ENCODE data around the gene CTDSP2.

The CTDSP2 gene

DNA sequence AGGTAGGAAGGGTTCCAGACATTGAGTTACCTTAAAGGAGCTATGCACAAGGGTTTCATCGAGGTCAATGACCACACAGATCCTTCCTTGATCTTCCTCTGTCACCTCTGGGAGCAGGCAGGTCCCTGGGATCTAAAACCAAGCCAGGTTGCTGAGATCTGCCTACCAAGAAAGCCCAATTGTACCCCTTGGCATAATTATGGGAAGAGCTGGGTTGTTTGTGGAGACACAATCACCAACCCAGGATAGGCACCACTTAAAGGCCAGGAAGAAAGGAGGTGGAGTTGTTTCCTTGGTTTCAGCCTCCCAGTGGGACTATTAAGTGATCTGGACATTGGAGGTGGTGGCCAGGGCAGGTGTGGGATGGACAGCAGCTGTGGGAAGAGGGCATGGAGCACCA, 19.6 kb downstream of the CTDSP2 start:
- H3K9me3 Mint-ChIP-seq: no peaks in the 10 kb centered on the region
- H3K27ac Mint-ChIP-seq: no peak overlapping the region
- no peak for DNase-seq
- peaks cover 44% of the 10 kb centered on the region for H3K36me3 Mint-ChIP-seq (ENCODE audit: low read depth)
- TF ChIP-seq, protein P1, sequence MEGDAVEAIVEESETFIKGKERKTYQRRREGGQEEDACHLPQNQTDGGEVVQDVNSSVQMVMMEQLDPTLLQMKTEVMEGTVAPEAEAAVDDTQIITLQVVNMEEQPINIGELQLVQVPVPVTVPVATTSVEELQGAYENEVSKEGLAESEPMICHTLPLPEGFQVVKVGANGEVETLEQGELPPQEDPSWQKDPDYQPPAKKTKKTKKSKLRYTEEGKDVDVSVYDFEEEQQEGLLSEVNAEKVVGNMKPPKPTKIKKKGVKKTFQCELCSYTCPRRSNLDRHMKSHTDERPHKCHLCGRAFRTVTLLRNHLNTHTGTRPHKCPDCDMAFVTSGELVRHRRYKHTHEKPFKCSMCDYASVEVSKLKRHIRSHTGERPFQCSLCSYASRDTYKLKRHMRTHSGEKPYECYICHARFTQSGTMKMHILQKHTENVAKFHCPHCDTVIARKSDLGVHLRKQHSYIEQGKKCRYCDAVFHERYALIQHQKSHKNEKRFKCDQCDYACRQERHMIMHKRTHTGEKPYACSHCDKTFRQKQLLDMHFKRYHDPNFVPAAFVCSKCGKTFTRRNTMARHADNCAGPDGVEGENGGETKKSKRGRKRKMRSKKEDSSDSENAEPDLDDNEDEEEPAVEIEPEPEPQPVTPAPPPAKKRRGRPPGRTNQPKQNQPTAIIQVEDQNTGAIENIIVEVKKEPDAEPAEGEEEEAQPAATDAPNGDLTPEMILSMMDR (IDR thresholded peaks at IDR 0.05): no peak
- H3K4me1 Mint-ChIP-seq: peaks cover 8% of the 10 kb centered on the region
- no peak overlapping the region for H3K4me3 Mint-ChIP-seq
- H3K27me3 Mint-ChIP-seq (ENCODE audit: low read depth, poor library complexity): peaks cover 3% of the 10 kb centered on the region

DNA sequence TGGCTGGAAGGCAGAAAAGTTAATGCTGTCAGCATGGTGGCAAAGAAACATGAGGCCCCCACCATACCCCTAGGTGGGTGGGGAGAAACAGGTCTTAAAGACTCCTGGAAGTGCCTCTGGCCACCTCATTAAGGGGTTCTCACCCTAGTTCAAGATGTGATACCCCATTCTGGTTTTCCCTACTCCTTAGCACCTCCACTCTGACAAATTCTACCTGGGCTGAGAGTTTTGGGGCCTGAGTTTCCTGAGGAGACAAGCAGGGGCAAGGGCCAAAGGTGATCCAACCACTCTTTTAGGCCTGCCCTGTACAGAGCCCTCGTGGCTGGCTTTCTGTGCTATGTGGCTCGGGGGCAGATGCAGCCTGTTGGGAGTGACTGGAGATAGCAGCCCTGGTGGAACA, 20.1 kb downstream of the CTDSP2 start:
- Mint-ChIP-seq H3K4me1 (peaks cover 2% of the 10 kb centered on the region), H3K4me3 (no peak overlapping the region), H3K36me3 (ENCODE audit: low read depth) (peaks cover 44% of the 10 kb centered on the region), H3K27me3 (ENCODE audit: low read depth, poor library complexity) (peaks cover 3% of the 10 kb centered on the region), H3K27ac (no peak overlapping the region), H3K9me3 (no peaks in the 10 kb centered on the region)
- DNase-seq: no peak
- TF ChIP-seq, protein P1 (IDR thresholded peaks at IDR 0.05): no peak

DNA sequence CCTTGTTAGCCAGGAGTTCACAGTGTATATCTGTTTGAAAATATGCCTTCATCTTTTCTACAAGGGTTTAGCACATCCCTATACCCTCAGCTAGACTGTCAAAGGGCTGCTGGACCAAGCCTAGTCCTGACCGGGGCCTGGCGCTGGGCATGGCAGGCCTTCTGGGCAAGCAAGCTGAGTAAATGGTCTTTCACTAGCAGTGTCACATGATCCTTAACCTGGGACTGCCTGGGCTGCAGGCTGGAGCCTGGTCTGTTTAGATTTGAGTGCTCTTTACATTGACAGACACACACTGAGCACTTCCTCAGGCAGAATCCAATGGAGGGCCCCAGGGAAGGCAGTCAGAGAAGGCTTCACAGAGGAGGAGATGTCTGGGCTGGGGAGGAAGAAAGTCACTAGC, 21.1 kb downstream of the CTDSP2 start:
- Mint-ChIP-seq H3K27me3 (ENCODE audit: low read depth, poor library complexity) (peaks cover 3% of the 10 kb centered on the region), H3K9me3 (no peaks in the 10 kb centered on the region), H3K36me3 (ENCODE audit: low read depth) (peaks cover 50% of the 10 kb centered on the region), H3K4me1 (no peaks in the 10 kb centered on the region), H3K4me3 (no peak overlapping the region), H3K27ac (peak overlapping the region; percentile 31)
- TF ChIP-seq, protein P1 (IDR thresholded peaks at IDR 0.05): no peak
- no peak for DNase-seq

DNA sequence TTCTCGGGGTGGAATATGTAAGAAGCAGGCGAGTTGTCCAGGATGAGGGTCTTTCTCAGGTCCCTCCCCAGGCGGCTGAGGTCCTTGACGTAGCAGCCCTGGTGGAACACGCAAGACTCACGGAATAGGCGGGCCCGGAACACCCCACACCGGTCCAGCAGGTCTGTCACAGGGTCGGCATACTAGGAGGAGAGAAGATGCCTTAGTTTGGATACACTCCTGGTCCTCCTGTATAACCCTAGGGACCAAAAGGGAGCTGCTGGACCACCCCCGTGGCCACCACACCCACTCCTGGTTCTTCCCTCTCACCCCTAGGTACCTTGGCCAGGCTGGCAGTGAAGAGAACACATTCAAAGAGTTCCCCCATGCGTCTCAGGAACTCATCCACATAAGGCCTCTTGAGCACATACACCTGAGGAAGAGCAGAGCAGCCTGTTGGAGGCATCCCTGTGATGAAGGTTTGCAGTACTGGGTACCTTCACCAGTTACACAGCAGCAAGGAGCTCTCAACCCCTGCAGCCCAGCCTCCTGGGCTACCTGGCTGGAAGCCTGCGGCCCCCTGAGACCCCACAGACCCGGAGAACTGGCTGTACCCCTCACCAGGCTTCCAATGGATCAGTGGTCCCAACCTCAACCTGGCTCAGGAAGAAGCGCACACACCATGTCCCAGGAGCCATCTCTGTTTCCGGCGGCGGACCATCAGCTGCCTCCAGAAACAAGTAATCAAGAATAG, 22.5 kb downstream of the CTDSP2 start:
- peak overlapping the region; percentile 35 for H3K27ac Mint-ChIP-seq
- TF ChIP-seq, protein P1 (IDR thresholded peaks at IDR 0.05): no peak

DNA sequence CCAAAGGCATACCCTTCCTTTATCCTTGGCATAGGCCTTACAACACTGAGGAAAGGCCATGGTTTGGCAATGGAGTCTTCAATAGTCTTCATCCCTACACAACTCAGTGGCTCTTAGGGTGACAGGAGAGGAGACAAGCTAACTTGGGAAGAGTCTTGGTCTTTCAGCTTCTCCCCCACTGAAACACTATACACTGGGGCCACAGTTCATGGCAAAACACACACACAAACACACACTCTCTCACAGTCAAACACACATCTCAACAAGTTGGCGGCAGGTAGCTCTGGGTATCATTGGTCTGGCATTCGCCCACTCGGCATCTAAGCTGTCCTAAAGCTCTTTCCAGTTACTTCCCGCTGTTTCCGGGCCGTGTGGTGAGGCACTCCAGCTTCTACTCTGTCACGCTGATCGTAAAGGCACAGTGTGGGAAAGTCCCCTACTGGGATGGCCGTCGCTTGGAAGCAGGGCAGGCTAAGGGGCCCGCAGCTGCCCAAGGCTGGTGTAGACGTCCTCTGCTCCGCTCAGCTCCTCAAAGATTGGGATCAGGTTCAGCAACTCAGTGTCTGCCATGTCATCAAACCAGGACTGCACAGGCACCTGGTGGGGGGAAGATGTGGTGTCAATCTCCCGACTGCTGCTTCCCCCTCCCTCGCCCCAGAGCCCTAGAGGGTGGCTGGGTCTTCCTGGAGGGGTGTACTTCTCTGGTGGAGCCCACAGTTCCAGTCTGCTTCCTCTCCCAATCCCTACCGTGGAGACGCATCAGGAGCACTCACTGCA, 23.2 kb downstream of the CTDSP2 start:
- peaks cover 3% of the 10 kb centered on the region for H3K27me3 Mint-ChIP-seq (ENCODE audit: low read depth, poor library complexity)
- no peaks in the 10 kb centered on the region for H3K4me1 Mint-ChIP-seq
- no peaks in the 10 kb centered on the region for H3K9me3 Mint-ChIP-seq
- TF ChIP-seq, protein P1 (IDR thresholded peaks at IDR 0.05): no peak
- no peak overlapping the region for H3K4me3 Mint-ChIP-seq
- H3K27ac Mint-ChIP-seq: peak overlapping the region; percentile 35
- no peak for DNase-seq
- peaks cover 63% of the 10 kb centered on the region for H3K36me3 Mint-ChIP-seq (ENCODE audit: low read depth)

More for the DNA sequence above, 22.5 kb downstream of the CTDSP2 start:
- peaks cover 3% of the 10 kb centered on the region for H3K27me3 Mint-ChIP-seq (ENCODE audit: low read depth, poor library complexity)
- H3K4me1 Mint-ChIP-seq: no peaks in the 10 kb centered on the region
- DNase-seq: no peak
- peaks cover 56% of the 10 kb centered on the region for H3K36me3 Mint-ChIP-seq (ENCODE audit: low read depth)
- no peaks in the 10 kb centered on the region for H3K9me3 Mint-ChIP-seq
- H3K4me3 Mint-ChIP-seq: no peak overlapping the region
